Measurements from ENCODE around the gene MRPL38.
A peak's percentile ranks its signal among the peaks of the same experiment; 100 is the strongest.
"Not testable (repeated sequence)": the region's sequence is repeated elsewhere in the genome, so short reads cannot be mapped to it uniquely, and the experiment has no call there.

Gene MRPL38

DNA sequence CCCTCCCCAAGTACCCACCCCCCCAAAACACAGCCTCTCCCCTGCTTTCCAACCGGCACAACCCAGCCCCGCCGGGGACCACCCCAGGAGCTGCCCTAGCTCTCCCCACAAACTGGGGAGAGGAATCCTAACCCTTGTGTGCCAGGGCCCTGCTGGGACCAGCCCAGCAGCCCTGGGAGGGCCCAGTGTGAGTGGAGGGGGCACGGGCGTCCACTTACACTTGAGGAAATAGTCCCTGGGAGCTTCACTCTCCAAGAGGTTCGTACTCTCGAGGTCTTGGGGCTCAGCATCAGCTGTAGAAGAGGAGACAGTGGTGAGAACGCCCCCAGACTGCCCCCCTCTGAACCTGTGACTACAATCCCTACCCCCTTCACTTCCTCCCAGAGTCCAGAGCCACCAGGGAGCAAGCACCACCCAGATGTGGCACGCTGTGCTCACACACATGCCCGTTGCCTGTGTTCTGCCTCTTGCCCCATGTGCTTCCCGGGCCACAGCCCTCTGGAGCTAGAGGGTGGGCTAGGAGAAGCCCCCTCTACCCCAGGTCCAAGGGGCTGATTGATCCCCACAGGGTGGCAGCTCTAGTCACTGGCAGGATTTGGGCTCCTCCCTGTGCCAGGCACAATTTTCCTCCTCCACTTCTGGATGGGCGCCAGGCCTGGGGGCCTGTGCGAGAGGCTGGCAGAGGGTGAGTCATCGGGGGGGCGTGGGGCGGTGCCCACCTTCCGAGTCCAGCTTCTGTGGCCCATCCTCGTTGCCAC is 29.3 kb downstream of the MRPL38 start:
- no peak for DNase-seq

DNA sequence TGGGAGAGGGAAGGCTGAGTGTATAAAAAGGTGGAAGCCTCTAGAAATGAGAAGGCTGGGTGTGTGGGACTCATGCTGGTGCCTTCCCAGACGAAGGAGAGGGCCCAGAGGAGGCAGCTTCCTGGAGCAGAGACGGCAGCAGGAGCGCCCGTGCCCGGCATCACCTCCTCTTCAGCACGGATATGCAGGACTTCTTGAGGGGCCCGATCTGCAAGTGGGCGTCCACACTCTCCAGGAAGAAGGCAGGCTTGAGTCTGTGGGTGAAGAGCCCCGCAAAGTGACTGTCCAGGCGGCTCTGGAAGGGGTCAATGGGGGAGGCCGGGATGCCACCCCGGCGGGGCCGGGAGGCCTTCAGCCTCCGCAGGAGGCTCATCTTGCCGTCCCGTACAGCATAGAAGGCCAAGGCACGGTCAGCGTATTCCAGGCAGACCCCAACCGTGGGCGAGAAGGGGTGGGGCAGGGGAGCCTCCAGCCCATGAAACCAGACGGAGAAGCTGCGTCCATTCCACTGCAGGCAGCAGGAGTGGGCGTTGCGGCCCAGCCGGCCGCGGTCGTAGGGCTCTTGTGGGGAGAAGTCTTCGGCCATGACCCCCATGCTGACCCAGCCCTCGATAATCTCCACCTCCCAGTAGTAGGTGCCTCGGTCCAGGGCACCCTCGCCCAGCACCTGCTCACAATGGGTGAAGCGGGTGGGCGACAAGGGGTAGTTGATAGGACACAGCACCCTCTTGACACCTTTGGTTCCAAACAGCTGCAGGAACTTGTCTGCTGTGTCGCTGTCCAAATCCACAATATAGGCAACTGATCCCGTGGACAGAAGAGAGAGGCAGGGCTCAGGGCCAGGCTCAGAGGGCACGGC is 30.1 kb downstream of the MRPL38 start:
- DNase-seq = no peak

DNA sequence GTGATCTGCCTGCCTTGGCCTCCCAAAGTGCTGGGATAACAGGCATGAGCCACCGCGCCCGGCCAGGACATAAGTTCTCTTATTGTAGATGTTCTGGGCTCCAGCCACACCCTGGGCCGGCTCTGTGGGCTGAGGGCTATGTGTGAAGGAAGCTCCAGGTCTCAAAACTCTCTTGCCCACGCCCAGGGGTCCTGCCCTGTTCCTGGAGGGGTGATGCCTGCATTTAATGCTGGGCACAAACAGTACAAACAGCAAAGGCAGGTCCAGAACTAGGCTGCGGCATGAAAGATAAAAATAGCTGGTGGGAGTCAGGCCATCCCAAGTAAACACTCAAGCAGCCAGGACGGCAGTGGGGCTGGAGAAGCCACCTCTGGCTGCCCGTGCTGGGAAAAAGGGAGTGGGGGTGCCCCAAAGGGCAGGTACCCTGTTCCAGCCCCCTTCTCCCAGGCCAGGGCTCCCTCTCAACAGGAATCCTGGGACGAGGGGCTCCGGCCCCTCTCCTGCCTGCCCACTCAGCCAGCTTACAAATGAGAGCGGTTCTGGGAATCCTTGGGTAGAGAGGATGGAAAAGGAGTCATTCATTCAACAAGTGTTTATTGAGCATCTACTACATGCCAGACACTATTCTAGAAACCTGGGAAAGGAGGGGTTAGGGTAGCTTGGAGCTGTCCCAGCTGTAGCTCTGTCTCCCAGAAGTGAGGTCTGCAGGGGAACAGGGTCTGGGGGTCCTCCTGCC is 30.9 kb downstream of the MRPL38 start:
- DNase-seq = no peak

DNA sequence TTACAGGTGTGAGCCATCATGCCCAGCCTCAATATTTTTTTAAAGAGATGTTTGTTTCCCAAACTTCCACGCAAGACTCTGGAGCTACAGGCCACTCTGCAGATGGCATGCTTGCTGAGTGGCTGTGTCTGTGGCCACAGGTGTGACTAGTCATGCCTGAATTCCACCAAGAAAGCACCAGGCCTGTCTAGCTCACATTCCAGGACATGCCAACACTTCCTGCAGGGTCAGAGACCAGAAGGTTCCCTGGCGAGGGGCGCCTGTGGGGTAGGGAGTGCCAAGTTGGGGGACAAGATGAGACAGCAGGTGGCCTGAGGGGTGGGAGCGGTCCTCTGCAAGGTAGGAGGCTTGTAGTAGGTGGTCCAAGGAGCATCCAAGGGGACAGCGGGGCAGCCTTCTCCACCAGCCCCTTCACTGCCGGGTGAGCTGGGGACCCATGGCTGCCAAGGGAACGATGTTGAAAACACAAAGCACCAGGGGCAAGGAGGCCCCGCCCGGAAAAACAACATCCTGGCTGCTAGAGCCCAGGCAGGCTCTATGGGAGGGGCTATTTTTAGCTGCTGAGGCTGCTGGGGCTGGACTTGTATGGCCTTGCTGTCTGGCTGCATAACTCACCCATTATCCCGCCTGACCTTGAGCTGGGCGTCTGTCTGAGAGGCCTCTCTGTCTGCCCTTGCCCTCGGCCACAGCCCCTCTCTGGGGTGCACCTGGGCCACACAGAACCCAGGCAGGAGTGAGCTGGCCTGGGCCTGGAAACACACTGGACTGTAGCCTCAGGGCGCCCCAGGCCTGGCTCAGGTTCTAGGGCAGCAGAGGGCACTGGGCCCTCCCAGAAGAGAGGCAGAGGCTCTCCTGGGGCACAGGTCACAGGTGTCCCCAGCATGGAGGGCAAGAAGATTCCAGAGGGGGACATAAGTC is 32.0 kb downstream of the MRPL38 start:
- DNase-seq = peak; percentile 57 to 75

DNA sequence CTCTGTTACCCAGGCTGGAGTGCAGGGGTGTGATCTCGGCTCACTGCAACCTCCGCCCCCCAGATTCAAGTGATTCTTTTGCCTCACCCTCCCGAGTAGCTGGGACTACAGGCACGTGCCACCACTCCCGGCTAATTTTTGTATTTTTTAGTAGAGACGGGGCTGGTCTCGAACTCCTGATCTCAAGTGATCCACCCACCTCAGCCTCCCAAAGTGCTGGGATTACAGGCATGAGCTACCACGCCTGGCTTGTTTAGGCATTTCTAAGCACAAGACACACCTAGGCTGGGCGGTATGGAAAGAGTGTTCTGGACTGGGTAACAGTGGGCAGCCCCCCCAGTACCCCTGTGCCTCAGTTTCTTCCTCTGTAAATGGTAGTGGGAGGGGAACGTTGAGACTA is 34.5 kb downstream of the MRPL38 start:
- not testable (repeated sequence) for DNase-seq

DNA sequence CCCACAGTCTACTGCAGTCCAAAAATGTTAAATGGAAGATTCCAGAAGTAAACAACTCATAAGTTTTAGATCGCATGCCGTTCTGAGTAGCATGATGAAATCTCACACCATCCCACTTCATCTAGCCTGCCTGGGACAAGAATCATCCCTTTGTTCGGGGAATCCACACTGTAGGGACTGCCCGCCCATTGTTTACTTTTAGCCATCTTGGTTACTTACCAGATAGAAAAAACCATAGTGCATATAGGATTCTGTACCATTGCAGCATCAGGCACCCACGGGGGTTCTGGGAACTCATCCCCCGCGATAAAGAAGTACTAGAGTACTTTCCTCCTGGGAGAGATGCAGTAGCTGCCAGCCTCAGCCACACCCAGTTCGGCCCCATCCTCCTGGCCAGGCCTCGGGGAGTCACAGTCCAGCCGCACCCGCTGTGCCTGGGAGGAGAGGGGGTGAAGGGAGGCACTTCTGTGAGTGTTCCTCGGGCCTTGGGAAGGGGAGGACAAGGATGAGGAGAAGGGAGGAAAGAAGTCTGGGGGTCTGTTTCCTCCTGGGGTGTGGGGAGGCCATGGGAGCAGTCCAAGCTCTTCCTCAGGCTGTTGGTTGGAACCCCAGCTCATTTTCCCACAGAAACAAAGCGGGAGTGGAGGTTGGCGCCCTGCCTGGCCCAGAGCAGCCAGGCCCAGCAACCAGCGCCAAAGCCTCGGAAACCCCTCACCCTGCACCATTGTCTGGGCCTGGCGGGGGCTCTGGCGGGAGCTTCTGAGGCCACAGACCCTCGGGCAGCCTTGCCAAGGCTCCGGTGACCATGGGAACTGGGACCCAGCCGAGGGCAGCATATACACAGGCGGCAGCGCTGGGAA is 35.2 kb downstream of the MRPL38 start:
- no peak for DNase-seq

DNA sequence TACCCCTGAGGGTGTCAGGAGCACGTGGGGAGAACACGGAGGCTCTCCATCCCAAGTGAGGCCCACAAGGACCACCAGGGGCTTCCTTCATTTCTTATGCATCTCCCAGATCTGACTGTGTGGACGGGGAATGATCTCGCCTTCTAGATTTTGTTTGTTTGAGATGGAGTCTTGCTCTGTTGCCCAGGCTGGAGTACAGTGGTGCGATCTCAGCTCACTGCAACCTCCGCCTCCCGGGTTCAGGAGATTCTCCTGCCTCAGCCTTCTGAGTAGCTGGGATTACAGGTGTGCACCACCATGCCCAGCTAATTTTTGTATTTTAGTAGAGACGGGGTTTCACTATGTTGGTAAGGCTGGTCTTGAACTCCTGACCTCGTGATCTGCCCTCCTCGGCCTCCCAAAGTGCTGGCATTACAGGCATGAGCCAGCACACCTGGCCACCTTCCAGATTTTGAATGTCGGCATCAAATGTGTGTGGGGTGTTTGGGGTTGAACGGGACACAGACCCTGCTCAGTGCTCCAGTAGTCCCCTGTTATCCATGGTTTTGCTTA is 35.9 kb downstream of the MRPL38 start:
- not testable (repeated sequence) for DNase-seq

DNA sequence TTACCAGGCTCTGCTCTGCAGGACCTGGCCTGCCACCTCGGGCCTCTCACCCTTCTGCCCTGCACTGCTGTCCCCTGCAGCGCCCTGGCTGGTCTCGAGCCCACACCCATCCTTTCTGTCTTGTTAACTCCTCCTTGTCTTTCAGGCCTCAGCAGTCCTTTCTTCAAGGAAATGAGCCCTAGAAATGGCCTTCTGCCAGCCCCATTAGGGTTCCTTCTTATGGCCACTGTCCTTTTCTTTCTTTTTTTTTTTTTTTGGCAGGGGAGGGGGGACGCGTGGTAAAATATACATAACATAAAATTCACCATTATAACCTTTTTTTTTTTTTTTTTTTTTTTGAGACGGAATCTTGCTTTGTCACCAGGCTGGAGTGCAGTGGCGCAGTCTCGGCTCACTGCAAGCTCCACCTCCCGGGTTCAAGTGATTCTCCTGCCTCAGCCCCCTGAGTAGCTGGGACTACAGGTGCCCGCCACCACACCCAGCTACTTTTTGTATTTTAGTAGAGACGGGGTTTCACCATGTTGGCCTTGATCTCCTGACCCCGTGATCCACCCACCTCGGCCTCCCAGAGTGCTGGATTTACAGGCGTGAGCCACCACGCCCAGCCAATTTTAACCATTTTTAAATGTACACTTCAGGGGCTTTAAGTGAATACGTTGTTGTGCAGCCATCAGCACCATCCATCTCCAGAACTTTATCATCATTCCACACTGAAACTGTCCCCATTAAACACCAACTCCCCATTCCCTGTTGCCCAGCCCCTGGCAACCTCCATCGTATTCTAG is 39.1 kb downstream of the MRPL38 start:
- not testable (repeated sequence) for DNase-seq

DNA sequence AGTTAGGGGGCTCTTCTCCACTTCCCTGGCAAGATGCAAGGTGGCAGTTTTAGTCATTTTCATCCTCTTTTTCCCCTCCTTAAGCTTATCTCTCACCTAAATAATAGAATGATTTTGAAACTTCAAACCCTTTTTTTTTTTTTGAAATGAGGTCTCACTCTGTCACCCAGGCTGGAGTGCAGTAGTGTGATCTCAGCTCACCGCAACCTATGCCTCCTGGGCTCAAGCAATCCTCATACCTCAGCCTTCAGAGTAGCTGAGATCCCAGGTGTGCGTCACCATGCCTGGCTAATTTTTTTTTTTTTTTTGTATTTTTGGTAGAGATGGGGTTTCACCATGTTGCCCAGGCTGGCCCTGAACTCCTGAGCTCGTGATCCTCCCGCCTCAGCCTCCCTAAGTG is 39.8 kb downstream of the MRPL38 start:
- peak in 1 of 2 donors; percentile 26 for DNase-seq

DNA sequence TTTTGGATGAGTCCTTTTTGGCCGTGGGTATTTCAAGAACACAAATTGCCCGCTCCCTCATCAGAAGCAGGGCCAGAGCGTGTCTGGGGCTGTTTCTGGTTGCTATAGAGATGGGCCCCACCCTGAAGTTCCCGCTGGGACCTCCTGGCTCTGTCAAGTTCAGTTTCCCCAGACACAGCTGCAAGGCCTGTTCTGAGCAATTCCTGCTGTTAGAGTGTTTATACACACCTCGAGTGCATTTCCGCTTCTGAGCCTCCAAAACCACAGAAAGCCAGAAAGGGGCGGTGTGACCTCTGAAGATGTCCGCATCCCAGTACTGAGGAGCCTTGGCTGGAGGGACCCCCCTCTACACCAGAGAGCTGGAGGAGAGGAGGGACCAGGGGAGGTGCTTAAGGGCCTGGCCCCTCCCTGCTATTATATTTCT is 40.2 kb downstream of the MRPL38 start:
- peak; percentile 61 to 67 for DNase-seq

DNA sequence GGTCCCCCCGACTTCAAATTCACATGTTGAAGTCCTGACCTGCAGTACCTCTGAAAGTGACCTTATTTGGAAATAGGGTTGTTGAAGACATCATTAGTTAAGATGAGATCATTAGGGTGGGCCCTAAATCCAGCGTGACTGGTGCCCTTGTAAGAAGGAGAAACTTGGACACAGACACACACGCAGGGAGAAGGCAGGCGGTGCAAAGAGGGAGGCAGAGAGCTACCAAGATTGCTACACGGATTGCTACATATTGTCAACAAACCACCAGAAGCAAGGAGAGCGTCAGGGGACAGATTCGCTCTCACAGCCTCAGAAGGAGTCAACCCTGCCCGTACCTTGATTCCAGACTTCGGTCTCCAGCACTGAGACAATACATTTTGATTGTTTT is 42.8 kb downstream of the MRPL38 start:
- DNase-seq = no peak

DNA sequence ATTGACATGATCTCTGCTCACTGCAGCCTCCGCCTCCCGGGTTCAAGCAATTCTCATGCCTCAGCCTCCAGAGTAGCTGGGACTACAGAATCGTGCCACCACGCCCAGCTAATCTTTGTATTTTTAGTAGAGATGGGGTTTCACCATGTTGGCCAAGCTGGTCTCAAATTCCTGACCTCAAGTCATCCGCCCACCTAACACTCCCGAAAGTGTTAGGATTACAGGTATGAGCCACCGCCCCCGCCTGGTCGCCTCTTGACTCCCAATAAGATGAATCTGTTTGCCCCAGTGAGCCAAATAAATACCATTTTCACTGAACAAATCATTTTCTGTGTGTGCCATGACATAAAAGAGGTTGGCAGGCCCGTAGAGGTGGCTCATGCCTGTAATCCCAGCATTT is 45.3 kb downstream of the MRPL38 start:
- not testable (repeated sequence) for DNase-seq

DNA sequence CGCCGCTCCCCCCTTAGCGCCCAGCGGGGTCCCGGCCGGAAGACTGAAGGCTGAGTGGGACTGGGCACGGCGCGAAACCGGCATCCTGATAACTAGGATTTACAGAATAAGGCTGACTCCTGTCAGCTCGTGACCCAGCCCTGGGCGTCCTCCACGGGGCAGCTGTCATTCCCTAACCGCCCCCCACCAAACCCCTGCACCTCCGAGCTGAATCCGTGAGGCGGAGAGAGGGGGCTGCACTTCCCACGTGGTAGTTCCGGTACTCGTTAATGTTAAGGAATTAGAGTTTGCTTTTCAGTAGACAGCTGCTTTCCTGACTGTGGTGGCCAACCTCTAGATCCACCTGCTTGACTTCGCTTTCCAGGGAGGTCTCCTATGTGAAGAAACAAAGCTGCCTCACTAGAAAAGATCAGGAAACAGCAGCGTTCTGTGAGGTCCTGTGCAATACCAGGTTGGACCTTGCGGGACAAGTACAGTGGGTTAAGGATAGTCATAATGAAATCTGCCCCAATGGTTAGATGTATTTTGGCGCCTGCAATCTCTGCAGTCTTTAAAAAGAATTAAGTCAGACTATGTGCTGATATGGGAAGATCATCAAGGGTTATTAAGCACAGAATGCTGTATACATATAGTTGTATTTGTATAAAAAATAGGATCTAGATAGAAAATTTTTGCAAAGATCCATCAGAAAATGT is 48.5 kb downstream of the MRPL38 start:
- no peak for DNase-seq

DNA sequence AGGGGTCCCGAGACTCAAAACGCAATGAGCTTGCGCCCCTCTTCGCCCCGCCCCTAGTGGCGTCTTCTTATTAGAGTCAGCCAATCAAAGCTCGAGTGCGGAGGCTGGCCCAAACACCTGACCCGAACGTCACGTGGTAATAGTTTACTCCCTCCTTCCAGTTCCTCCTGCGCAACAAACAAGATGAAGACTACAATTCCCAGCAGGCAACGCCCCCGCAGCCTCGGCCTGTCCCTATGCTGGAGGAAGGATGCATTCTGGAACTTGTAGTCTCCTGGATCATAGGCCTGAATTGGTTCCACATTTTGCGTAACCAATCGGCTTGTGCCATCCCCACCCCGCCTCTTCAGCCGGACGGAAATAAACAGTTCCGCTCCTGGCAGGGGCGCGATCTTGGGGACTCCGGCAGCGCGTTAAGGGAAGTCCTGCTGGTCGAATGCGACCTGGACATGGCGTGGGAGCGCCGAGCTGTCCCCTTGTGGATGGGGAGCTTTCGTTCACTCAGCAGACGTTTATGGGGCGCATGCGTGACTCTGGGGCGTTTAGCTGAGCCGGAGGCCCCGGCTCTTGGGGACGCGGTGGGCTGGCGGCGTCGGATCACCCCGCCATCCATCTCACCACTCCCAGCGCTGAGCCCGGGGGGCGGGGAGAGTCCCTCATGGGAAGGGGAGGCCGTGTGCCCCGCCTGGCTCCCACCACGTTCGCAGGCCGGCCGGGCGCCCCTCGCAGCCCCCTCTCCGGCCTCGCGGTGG is 49.2 kb downstream of the MRPL38 start, which contains the start of gene WBP2:
TSS of gene WBP2 (minus strand) at position 26 of the 752 bp plus-strand sequence. CDS start 38 bp downstream, outside the sequence.
- DNase-seq = peak; percentile 99

DNA sequence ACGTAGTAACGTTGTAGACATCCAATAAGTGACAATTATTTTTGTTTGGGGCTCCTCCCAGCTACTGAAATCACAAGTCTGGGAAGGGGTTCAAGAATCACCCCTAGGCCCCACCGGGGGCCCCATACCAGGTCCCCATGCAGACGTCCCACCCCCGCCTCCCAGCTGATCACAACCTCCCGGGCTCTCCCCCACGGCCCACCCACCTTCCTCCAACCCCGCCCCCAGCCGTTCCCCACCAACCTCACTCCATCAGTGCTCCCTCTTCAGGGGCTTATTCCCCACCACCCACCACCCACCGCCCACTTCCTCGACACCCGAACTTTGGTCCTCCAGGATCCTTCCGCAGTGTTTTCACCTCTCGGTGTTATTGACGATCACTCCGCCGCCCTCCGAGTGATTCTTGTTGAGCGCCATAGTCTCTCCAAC is 49.8 kb downstream of the MRPL38 start:
- DNase-seq = no peak

DNA sequence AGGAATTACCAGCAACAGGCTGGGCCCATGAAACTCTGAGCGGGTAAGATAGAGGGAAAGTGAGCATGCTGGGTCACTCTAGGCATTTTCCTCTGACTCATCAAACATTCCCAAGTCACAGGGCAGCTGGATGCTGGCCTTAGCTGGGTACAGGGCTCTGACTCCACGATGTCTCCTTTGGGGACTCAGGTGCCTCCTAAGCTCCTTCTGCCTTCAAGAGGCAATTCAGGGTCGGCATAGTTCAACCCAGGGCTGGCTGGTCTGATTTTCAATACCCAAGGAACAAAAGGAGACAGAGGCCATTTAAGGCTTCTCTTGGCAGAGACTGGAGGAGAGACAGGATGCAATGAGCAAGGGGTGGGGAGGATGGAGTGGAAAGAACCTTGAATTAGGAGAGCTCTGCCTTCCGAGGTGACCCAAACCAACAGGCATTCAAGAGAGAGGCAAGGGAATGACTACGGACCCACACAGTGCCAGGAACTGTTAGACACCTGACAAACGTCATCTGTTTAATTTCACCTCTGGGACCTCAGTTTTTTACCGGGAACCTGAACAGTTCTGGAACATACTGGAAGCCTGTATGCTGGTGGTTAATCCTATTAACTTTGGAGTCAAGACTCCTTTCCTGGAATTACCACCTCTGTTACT is 50.5 kb downstream of the MRPL38 start:
- DNase-seq = peak in 1 of 2 donors; percentile 24

DNA sequence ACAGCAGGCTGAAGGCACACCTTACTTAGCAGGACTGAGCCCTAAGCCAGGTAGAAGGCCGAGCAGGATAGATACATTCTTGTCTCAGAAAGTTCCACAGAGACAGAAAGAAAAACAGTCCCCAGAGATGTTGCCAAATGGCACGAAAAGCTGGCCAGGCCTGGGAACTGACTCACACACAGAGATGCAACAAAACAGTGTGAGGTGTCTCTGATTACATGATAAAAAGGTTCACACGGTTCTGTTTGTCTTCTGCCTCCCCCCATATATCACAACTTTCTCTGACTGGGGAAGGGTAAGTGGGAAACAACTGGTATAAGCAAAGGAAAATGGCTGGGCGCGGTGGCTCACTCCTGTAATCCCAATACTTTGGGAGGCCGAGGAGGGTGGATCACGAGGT is 51.3 kb downstream of the MRPL38 start:
- DNase-seq = no peak

DNA sequence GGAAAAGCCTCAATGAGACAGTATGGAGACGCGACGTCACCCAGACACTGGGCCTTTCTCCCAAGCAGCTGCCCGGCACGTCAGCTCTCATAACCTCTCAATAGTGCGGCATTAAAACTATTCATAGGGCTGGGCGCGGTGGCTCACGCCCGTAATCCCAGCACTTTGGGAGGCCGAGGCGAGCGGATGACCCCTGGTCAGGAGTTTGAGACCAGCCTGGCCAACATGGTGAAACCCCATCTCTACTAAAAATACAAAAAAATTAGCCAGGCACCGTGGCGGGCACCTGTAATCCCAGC is 53.0 kb downstream of the MRPL38 start:
- DNase-seq = not testable (repeated sequence)
